ENCODE data around the gene NEU1. TPM values are rescaled to one million over a fixed set of nuclear protein-coding genes. Genes with fewer than 3 reads are reported as not detected.
A peak's percentile ranks its signal among the peaks of the same experiment; 100 is the strongest.
"Not testable (repeated sequence)": the region's sequence is repeated elsewhere in the genome, so short reads cannot be mapped to it uniquely, and the experiment has no call there.

The NEU1 gene
- total RNA-seq, 1 experiment from 2014 or later = 34.3 TPM

GRCh38 chr6:31842053-31842452 lies 20.6 kb downstream of the NEU1 start:
- DNase-seq (ENCODE audit: low spot score) = no peak
- ChIA-PET CTCF (interaction anchor here (0.7 kb wide), 1 partner anchor 64 kb away, joined by 3 read pairs; no protein-coding TSS in a partner anchor), POLR2A (ENCODE audit: low non-redundant PET) (no interaction called here)

GRCh38 chr6:31839779-31840126 lies 22.9 kb downstream of the NEU1 start:
- H3K4me3 ChIP-seq (ENCODE audit: low read depth, low read length, poor library complexity, severe bottlenecking); intact Hi-C loops (cut with micrococcal nuclease; ENCODE audit: unreplicated experiment); H3K27me3 ChIP-seq (replicated peaks; ENCODE audit: insufficient read depth, low read depth, low read length, poor library complexity); CTCF ChIA-PET; BruUV-seq (replicated peaks); H3K9me3 ChIP-seq (ENCODE audit: low read depth, low read length, poor library complexity, severe bottlenecking); DNase-seq (ENCODE audit: low spot score); H3K27ac ChIP-seq (ENCODE audit: low read depth, low read length, poor library complexity, severe bottlenecking): not testable (repeated sequence)
- Histone ChIP-seq H3K36me3 (ENCODE audit: insufficient read depth, low read length, poor library complexity, severe bottlenecking) (peaks cover 54% of the 10 kb centered on the region), H3K4me1 (ENCODE audit: insufficient read depth, low read length, poor library complexity, severe bottlenecking) (peaks cover 12% of the 10 kb centered on the region)
- POLR2A ChIA-PET (ENCODE audit: low non-redundant PET) = interaction anchor here (0.6 kb wide), 2 partner anchors 33 to 136 kb away, joined by 3 to 4 read pairs; partner anchors contain the start of gene LSM2

More at GRCh38 chr6:31842053-31842452, 20.6 kb downstream of the NEU1 start:
- intact Hi-C loops (cut with micrococcal nuclease; ENCODE audit: unreplicated experiment) = no loop called here
- Histone ChIP-seq H3K27ac (ENCODE audit: low read depth, low read length, poor library complexity, severe bottlenecking) (no peak overlapping the region), H3K4me3 (ENCODE audit: low read depth, low read length, poor library complexity, severe bottlenecking) (no peak overlapping the region), H3K9me3 (ENCODE audit: low read depth, low read length, poor library complexity, severe bottlenecking) (no peaks in the 10 kb centered on the region), H3K4me1 (ENCODE audit: insufficient read depth, low read length, poor library complexity, severe bottlenecking) (peaks cover 12% of the 10 kb centered on the region), H3K36me3 (ENCODE audit: insufficient read depth, low read length, poor library complexity, severe bottlenecking) (peaks cover 41% of the 10 kb centered on the region), H3K27me3 (replicated peaks; ENCODE audit: insufficient read depth, low read depth, low read length, poor library complexity) (no peaks in the 10 kb centered on the region)
- no TSS peak for BruUV-seq (replicated peaks)
- no peak for TF ChIP-seq CTCF (conservative IDR thresholded peaks at IDR 0.05; ENCODE audit: low read depth, low read length)
- no peak for TF ChIP-seq EZH2 (IDR thresholded peaks at IDR 0.05; ENCODE audit: borderline replicate concordance, low read depth, low read length, poor library complexity, severe bottlenecking)

- intact Hi-C loops (cut with micrococcal nuclease; ENCODE audit: unreplicated experiment) = no loop called here
- H3K4me3 ChIP-seq (ENCODE audit: low read depth, low read length, poor library complexity, severe bottlenecking) = peak overlapping the region; percentile 74
- ChIA-PET POLR2A (ENCODE audit: low non-redundant PET) (no interaction called here), CTCF (no interaction called here)
- H3K4me1 ChIP-seq (ENCODE audit: insufficient read depth, low read length, poor library complexity, severe bottlenecking) = peaks cover 16% of the 10 kb centered on the region
- no peaks in the 10 kb centered on the region for H3K9me3 ChIP-seq (ENCODE audit: low read depth, low read length, poor library complexity, severe bottlenecking)
- no TSS peak for BruUV-seq (replicated peaks)
- no peak overlapping the region for H3K27ac ChIP-seq (ENCODE audit: low read depth, low read length, poor library complexity, severe bottlenecking)
- peaks cover 54% of the 10 kb centered on the region for H3K36me3 ChIP-seq (ENCODE audit: insufficient read depth, low read length, poor library complexity, severe bottlenecking)
- TF ChIP-seq EZH2 (IDR thresholded peaks at IDR 0.05; ENCODE audit: borderline replicate concordance, low read depth, low read length, poor library complexity, severe bottlenecking) (no peak), CTCF (conservative IDR thresholded peaks at IDR 0.05; ENCODE audit: low read depth, low read length) (no peak)
- DNase-seq (ENCODE audit: low spot score) = no peak
- H3K27me3 ChIP-seq (replicated peaks; ENCODE audit: insufficient read depth, low read depth, low read length, poor library complexity) = no peaks in the 10 kb centered on the region
Measured at GRCh38 chr6:31838968-31839367, 23.7 kb downstream of the NEU1 start.

GRCh38 chr6:31838114-31838553 lies 24.5 kb downstream of the NEU1 start:
- H3K27me3 ChIP-seq (replicated peaks; ENCODE audit: insufficient read depth, low read depth, low read length, poor library complexity); POLR2A ChIA-PET (ENCODE audit: low non-redundant PET); H3K9me3 ChIP-seq (ENCODE audit: low read depth, low read length, poor library complexity, severe bottlenecking); BruUV-seq (replicated peaks); intact Hi-C loops (cut with micrococcal nuclease; ENCODE audit: unreplicated experiment); CTCF ChIA-PET; DNase-seq (ENCODE audit: low spot score); H3K27ac ChIP-seq (ENCODE audit: low read depth, low read length, poor library complexity, severe bottlenecking): not testable (repeated sequence)
- Histone ChIP-seq H3K4me3 (ENCODE audit: low read depth, low read length, poor library complexity, severe bottlenecking) (peak overlapping the region; percentile 74), H3K4me1 (ENCODE audit: insufficient read depth, low read length, poor library complexity, severe bottlenecking) (peaks cover 17% of the 10 kb centered on the region), H3K36me3 (ENCODE audit: insufficient read depth, low read length, poor library complexity, severe bottlenecking) (peaks cover 54% of the 10 kb centered on the region)

All from A673 (cell line).